ENCODE data around the gene SLC35F6.

GRCh38 chr2:26718949-26719686 is 45.0 kb upstream of the SLC35F6 start:
- no peak for TF ChIP-seq CTCF (conservative IDR thresholded peaks at IDR 0.05; ENCODE audit: low read length)
- TF ChIP-seq EZH2phosphoT487 (IDR thresholded peaks at IDR 0.05; ENCODE audit: borderline replicate concordance, low read depth, low read length) = no peak
